Cardiac fibroblast (primary cell): ENCODE measurements around the gene FICD.
"Not testable (repeated sequence)": the region's sequence is repeated elsewhere in the genome, so short reads cannot be mapped to it uniquely, and the experiment has no call there.

Experiments
- DNase-seq, 2 donors: peaks; one replicate each; pipeline versions ENCODE4 v3.0.0 to v3.0.0-alpha.2; 2010; ENCODE audit warnings: low read depth in 2 of 2
- H3K4me3 ChIP-seq, 2 donors: replicated peaks in 1 of 2; 1 replicate in 1 of 2; 2 replicates in 1 of 2; pipeline ENCODE4 v1.5.1; 2011; ENCODE audit warnings: low read depth in 2 of 2, low read length in 2 of 2, mild to moderate bottlenecking in 2 of 2, moderate library complexity in 1 of 2
- CTCF ChIP-seq: IDR thresholded peaks from one replicate; pipeline ENCODE4 v1.5.1; 2011; ENCODE audit warnings: low read depth, mild to moderate bottlenecking, low read length, inconsistent platforms

Gene FICD

GRCh38 chr12:108553799-108554198, 38.7 kb downstream of the FICD start:
- no peak for TF ChIP-seq CTCF

GRCh38 chr12:108555383-108555782, 40.3 kb downstream of the FICD start:
- DNase-seq, H3K4me3 ChIP-seq: not testable (repeated sequence)

More at GRCh38 chr12:108553799-108554198, 38.7 kb downstream of the FICD start:
- H3K4me3 ChIP-seq: no peak overlapping the region
- DNase-seq: no peak

GRCh38 chr12:108559007-108559655, 44.1 kb downstream of the FICD start:
- no peak overlapping the region for H3K4me3 ChIP-seq
- TF ChIP-seq CTCF: no peak
- DNase-seq: no peak

- DNase-seq: no peak
- no peak for TF ChIP-seq CTCF
- peak overlapping the region; percentile 98 for H3K4me3 ChIP-seq
Measured at GRCh38 chr12:108559748-108560147, 44.7 kb downstream of the FICD start.

GRCh38 chr12:108560321-108560721, 45.2 kb downstream of the FICD start:
- DNase-seq: peak; percentile 59 to 75
- H3K4me3 ChIP-seq: peak overlapping the region; percentile 98
- no peak for TF ChIP-seq CTCF

GRCh38 chr12:108560752-108561719, 46.0 kb downstream of the FICD start, which contains the start of gene SART3:
TSS of gene SART3 (minus strand) at chr12:108561173. CDS start at chr12:108561154, 19 bp downstream.
- TF ChIP-seq CTCF: no peak
- peak within 1 kb of the TSS; percentile 98 for H3K4me3 ChIP-seq
- peak; percentile 89 to 94 for DNase-seq

GRCh38 chr12:108561852-108562347, 46.8 kb downstream of the FICD start:
- no peak for DNase-seq
- TF ChIP-seq CTCF: no peak
- H3K4me3 ChIP-seq: peak overlapping the region; percentile 98
